HG03280 (cell line): Measurements from ENCODE around the gene BACH2.
"Not testable (repeated sequence)": the region's sequence is repeated elsewhere in the genome, so short reads cannot be mapped to it uniquely, and the experiment has no call there.

Experiments
- ATAC-seq: cut with Tn5 transposase; IDR thresholded peaks from one replicate; pipeline ENCODE4 v1.9.1; 2021; ENCODE audit warnings: mild to moderate bottlenecking, moderate library complexity; ENCODE audit not compliant: unreplicated experiment

Gene BACH2

DNA sequence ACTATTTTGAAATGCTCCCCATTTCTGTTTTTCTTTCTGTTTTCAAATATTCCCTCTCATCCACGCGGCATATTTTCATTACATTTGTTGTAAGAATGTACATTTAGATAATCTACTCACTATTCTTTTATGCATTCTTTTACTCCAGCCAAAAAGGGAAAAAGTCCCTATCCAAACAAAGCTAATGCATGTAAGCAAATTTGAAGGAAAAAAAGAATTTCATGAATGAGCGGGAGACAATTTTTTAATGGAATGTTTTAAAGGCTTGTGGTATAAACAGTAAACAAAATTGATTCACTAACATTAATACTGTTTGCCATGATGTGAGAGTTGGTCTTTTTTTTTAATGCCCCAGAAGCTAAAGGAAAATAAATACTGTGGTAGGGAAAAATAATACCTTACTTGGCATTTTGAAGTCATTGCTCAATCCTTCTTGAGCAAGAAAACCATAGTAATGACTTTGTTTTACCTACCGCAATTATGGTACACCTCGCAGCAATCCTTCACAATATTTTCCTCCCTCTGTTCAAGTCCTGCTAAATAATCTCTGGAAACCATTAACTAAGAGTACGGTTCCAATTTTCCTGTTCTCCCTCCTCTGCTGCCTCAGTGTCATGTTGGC is 79.0 kb downstream of the BACH2 start:
- no peak for ATAC-seq

DNA sequence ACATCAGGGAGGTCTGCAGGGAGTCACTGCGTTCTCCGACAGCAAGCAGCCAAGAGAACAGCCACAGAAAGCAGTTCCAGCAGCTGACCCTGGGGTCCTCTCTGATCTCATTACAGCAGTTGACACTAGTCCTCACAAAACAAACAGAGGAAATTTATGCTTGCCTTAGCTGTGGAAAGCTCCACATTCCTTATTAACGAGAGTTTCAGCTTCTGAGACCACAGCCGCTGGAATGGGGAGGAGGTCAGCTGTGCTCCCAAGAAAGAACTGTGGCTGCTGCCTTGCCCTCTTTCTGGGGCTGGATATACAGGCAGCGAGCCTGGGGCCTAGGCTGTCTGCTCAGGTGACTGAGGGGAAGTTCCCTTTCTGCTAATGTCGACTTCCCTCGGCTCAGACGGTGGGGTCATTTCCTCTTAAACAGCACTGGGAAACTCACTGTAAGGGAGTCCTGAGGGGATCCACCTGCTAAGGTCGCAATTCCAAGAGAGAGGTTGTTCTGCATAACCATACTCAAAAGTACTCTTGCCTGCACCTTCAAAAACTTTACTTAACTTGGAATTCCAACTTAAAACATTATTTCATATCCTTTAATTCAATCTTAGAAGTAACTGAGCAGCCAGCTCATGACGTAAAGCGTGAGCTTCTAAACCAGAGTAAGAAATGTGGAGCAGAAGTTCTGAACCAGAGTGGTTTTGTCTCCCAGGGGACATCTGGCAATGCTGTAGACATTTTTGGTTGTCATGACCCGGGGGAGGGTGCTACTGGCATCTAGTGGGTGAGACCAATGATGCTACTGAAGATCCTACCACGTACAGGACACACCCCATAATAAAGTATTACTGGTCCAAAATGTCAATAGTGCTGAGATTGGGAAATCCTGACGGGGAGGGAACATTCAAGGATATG is 80.3 kb downstream of the BACH2 start:
- ATAC-seq = no peak

- no peak for ATAC-seq
Measured at GRCh38 chr6:90214966-90215365, 81.7 kb downstream of the BACH2 start.

DNA sequence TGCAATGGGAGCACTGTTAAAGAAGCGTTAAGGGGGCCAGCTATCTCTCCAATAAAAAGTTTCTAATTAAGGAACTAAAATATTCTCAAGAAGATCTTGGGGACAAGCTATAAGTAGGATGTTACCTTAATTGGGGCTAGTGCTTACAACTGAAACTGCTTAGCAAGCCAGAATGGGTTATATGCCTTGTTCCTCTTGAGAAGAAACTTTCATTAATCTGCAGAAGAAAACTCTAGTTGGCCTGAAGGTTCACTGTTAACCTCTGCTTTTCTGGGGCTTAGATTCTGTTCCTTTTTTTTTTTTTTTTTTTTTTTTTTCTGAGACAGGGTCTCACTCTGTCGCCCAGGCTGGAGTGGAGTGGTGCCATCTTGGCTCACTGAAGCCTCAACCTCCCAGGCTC is 82.2 kb downstream of the BACH2 start:
- ATAC-seq = no peak

DNA sequence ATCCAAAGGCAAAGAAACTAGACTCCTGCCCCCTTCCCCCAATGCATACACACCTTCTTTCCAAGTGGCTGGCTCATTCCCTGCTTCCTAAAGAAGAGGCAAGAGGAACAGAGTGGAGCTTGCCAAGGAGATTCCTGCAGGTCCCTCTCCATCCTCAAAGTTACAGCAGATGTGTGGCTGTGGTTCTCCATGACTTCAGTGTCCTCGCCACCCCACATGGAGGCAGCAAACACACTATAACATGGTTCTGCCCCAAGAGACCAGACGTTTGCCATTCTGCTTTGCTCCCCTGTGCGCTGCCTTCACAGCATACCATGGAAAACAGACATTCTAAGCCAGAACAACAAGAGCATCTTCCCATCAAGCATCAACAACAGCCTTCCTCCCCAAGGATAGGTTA is 84.4 kb downstream of the BACH2 start:
- ATAC-seq = no peak

DNA sequence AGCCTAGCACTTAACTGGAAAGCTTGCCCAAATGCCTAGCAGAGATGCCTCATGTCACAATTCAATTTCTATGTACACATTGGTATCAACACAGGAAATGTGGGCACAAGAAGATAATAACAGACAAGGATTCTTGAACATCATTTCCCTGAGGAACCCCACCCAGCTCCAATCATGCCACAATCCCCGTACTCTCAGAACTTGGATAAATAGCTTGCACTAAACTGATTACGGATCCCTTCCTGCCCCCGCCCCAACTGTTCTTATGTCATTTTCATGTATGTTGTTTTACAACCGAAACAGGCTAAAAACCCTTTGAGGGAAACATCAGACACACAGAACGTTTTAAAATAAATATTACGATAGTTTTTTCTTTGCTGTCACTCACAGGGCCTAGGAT is 87.1 kb downstream of the BACH2 start:
- no peak for ATAC-seq

DNA sequence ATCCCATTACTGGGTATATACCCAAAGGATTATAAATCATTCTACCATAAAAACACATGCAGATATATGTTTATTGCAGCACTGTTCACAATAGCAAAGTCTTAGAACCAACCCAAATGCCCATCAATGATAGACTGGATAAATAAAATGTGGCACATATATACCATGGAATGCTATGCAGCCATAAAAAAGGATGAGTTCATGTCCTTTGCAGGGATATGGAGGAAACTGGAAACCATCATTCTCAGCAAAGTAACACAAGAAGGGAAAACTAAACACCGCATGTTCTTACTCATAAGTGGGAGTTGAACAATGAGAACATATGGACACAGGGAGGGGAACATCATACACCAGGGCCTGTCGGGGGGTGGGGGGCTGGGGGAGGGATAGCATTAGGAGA is 88.0 kb downstream of the BACH2 start:
- not testable (repeated sequence) for ATAC-seq

- ATAC-seq = no peak
Measured at GRCh38 chr6:90204327-90205056, 92.2 kb downstream of the BACH2 start.

DNA sequence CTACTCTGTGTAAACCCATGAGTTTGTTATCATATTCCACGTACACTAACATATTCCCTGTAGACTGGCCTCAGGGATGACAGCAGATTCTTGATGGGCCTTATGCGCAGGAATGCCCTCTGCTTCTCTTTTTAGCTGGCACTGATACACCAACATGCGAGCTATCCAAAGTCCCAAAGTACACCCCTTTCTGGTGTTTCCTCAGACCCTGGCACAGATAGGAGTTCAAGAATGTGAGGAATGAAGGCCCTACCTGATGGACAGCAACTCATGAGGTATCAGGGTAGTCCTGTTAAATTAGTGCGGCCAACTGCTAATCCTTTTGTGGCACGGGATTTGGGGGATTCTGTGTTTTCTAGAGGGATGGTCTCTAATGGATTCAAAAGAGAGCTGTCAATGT is 93.0 kb downstream of the BACH2 start:
- ATAC-seq = no peak

- no peak for ATAC-seq
Measured at GRCh38 chr6:90202156-90202555, 94.5 kb downstream of the BACH2 start.

DNA sequence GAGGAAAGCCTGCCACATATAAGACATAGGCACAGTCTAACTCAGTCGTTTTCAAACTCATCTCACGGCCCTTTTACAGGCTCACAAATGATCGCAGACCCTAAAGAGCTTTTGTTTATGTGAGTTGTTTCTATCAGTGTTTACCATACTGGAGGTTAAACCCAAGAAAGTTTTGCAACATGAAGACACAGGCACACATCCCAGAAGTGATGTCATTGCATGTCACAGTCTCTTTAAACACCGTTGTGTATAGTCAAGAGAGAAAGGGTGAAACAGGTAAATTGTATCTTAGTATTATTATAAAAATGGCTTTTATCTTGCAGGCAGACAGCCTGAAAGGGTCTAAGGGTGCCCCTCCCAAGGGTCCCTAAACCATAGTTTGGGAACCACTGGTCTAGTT is 96.7 kb downstream of the BACH2 start:
- ATAC-seq = no peak

GRCh38 chr6:90198758-90199425 is 97.8 kb downstream of the BACH2 start:
- no peak for ATAC-seq

GRCh38 chr6:90197854-90198496 is 98.7 kb downstream of the BACH2 start:
- no peak for ATAC-seq

- no peak for ATAC-seq
Measured at GRCh38 chr6:90195094-90195829, 101.4 kb downstream of the BACH2 start.

DNA sequence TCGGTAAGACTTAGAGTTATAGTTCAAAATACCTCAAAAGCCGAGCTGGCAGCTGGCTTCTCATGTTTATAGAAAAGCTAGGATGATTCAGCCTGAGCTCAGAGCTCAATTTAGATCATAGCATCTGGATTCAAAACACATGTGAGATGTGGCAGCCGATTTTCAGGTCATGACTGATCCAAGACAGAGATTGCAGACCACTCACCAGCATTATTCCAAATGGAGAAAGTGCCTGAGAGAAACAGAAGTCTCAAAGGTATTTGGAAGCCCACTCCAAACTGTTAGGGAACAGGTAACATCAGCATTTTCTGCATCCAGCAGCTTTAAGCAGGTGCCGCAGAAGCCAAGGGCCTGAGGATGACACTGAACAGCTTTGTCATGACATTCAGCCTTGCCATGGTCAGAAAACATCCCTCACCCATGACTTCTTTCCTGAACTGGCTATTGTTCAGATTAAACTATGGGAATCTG is 102.2 kb downstream of the BACH2 start:
- no peak for ATAC-seq

DNA sequence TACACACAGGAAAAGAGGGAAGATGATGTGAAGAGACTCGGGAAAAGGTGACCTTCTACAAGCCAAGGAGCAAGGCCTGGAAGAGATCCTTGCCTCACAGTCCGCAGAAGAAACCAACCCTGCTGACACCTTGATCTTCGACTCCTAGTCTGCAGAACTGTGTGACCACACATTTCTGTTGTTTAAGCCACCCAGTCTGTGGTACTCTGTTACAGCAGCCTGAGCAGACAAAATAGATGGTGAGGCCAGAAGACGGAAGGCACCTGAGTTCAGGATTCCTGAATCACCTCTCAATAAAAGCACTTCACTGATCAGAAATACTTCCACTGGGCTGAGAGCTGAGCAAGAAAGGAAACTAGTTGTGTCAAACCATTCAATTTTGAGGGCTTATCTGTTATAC is 103.3 kb downstream of the BACH2 start:
- ATAC-seq = no peak

- ATAC-seq = no peak
Measured at GRCh38 chr6:90192857-90193256, 103.8 kb downstream of the BACH2 start.

DNA sequence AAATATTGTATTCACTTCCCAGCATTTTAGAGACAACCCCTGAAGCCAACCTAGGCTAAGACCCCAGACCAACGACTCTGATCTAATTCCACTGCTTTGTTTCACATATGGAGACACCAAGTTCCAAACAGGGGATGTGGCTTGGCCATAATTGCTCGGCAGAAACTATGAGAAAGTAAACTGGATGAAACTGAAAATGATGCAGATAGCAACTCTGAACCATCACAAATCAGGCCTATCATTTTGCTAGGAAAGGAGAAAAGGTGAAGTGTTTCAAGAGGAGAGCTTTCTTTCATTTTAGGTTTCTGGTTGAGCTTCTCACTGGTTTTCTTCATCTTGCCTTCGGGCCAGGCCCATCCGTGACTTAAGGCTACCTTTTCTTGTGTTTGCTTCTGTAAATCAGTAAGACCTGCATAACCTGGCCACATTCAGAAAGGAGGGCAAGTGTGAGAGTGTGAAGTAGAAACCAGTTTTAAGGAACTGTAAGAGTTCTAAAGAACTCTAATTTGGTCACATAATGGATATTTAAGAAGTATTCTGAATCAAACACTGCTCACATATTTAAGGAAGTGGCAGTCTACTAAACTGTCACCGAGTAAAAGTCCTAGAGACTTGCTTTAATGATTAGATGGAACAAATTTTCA is 105.8 kb downstream of the BACH2 start:
- ATAC-seq = no peak

- ATAC-seq = no peak
Measured at GRCh38 chr6:90190131-90190530, 106.5 kb downstream of the BACH2 start.
